ENCODE data around the gene B3GNT9.

The B3GNT9 gene

GRCh38 chr16:67098599-67098998 is 52.2 kb downstream of the B3GNT9 start:
- Histone ChIP-seq H3K79me2 (ENCODE audit: insufficient read depth, low read length) (peaks cover 13% of the 10 kb centered on the region), H3K27me3 (ENCODE audit: insufficient read depth, low read length, poor library complexity) (no peaks in the 10 kb centered on the region), H2AFZ (ENCODE audit: low read depth, low read length) (no peak overlapping the region), H3K4me3 (ENCODE audit: low read depth in 1 of 2, low read length in 2 of 2) (no peak overlapping the region), H3K9ac (ENCODE audit: low read depth, low read length) (no peak overlapping the region), H3K4me1 (ENCODE audit: insufficient read depth, low read length) (no peaks in the 10 kb centered on the region), H3K9me3 (ENCODE audit: insufficient read depth, low read length, severe bottlenecking) (no peaks in the 10 kb centered on the region), H3K36me3 (ENCODE audit: insufficient read depth, low read length) (peaks cover 50% of the 10 kb centered on the region), H3K4me2 (ENCODE audit: insufficient read depth, low read length) (no peak overlapping the region), H4K20me1 (ENCODE audit: insufficient read depth, low read length) (no peaks in the 10 kb centered on the region; the same call in 1 of the 2 replicates), H3K27ac (ENCODE audit: low read length) (no peak overlapping the region)
- TF ChIP-seq CTCF (IDR thresholded peaks at IDR 0.05; ENCODE audit: borderline replicate concordance, extremely low read depth, low read length, poor library complexity, severe bottlenecking) (no peak), EZH2 (IDR thresholded peaks at IDR 0.05; ENCODE audit: borderline replicate concordance, low read depth, low read length, severe bottlenecking) (no peak)
- ATAC-seq (ENCODE audit: insufficient read depth, low read depth), result no peak
- DNase-seq, result no peak
